PC-9 (cell line): ENCODE data around the gene UBE2O.

Source experiments
- CTCF ChIP-seq: fragments of 200-600 bp; sonication (generic); conservative IDR thresholded peaks from 2 replicates; pipeline ENCODE4 v1.6.1; 2017; ENCODE audit warnings: mixed run types, antibody characterized with exemption, mild to moderate bottlenecking, moderate library complexity
- EZH2 ChIP-seq: fragments of 200-600 bp; sonication (generic); IDR thresholded peaks from 2 replicates; pipeline ENCODE4 v1.8.0; 2017; ENCODE audit warnings: antibody characterized with exemption, low read depth

GRCh38 chr17:76462556-76463290 is 9.8 kb upstream of the UBE2O start:
- no peak for TF ChIP-seq EZH2
- no peak for TF ChIP-seq CTCF
